GM18520 (cell line): Measurements from ENCODE around the gene GLIS1.

Experiments used
- ATAC-seq: cut with Tn5 transposase; IDR thresholded peaks from one replicate; pipeline ENCODE4 v1.9.1; 2021; ENCODE audit not compliant: unreplicated experiment

GLIS1 gene

DNA sequence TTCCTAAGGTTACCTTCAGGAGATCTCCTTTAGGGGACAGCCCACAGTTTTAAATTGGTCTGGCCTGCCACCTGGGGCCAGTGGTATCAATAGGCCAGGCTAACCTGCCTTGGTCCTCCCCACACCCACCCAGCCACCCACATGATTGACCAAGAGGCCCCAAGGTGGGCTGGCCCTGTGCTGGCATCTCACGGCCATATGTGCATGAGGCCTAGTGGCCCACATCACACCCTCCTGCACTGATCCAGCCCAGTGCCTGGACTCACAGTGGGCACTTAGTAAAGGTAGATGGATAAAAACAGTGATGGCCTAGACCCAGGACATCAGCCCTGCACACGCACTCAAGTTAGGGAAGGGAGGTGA is 197.7 kb downstream of the GLIS1 start:
- ATAC-seq: no peak

DNA sequence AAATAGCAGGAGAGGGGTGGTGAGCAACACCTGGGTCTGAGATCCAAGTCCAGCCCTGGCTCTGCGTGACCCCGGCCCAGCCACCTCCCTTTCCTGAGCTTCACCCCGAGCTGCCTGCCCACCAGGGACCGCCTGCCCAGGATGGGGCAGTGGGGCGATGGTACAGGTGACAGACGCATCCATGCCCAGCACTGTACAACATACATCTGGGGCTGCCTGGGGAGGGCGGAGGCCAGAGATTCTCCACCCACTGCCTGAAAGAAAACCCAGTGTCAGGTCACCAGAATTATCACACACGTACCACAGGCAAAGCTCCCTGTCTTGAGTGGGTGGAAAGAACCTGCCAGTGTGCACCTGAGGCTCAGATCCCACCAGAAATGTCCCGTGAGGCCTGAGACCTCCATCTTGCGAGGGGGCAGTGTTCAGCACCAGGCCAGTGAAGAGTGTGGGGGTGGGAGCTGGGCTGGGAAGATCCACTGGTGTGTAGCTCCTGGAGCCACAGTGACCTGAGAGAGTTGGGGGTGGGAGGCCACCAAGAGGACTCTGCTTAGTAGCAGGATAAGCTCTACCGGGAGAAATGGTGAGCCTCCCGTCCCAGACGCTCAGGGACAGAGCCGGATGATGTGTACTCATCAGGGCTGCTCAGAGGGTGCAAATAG is 198.2 kb downstream of the GLIS1 start:
- no peak for ATAC-seq

DNA sequence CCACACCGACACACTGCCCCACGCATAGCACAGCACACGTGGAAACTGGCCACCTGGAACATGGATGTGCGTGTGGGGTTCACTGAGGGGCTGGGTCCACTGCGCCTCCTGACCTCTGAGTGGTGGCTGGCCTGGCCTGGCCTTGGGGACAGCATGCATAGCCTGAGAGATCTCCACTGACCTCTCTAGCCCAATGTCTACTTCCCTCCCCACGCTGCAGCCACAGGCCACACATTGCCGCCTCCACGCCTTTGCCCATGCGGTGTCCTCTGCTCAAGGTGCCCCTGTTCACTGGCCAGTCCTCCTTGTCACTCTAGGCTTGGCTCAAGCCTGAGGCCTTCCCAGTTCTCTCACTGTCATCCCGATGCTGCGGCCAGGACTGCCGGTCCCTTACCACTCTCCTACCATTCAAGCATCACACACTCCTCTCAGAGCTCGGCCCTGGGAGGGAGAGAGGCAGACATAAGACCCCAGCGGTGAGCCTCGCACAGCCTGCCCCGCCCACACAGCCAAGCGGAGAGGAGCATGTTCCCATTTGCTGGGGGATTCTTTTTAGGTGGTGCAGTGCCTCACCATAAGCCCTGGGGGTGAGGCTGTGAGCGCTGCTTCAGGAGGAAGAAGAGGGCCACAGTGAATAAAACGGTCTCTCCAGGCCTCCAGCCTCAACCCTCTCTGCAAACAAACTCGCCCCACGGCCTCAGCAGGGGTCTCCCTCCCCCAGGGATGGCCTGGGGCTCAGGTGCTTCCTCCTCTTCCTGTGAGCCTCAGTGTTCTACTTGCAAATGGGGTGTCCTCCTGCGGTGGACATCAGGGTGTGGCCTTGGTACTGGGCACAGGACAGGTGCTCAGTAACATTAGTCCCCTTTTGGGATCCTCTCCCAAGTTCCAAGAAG is 199.0 kb downstream of the GLIS1 start:
- ATAC-seq: no peak

DNA sequence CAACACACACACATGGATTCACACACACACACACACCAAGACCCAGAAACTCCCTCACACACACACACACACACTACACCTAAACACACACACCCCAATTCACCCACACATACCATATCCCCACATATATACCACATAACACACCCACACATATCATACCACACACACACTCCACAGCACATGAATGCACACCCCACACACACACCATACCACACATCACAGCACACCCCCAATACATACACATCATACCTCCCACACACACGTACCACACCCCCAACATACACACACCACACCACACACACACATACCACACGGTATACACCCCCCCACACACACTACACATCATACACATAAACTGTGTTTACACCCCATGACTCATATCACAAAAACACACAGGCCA is 199.7 kb downstream of the GLIS1 start:
- ATAC-seq: no peak

DNA sequence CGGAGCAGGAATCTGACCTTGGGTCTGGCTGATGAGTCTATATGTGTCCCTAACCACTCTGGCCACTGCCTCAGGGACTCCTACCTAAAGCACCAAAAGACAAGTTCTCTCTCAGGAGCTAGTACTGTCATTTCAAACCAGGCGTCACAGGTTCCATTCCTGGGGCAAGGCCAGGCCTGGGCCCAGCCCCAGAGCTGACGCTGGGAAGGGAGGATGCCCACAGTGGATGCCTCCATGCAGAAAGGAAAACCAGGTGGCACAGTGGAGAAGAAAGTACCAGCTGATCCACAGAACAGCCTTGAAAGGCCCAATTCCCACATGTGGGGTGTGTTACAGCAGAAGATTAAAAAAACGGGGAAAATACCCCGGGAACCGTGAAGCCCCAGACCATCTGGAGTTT is 202.4 kb downstream of the GLIS1 start:
- ATAC-seq: no peak

DNA sequence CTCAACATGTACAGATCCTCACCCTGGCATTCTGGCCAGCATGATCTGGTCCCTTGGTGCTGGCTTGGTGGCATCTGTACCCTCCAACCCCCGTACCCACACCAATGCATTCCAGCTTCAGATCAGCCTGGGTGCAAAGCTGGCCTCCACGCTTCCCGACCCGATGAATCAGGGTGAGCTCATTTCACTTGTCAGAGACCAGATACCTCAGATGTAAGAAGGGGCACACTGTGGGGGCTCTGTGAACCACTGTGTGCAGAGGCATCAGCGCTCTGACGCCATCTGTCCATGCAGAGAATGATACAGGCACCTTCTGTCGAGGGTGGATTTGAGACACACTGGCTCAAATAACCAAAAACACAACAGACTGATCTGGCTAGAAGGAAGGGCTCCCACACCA is 203.1 kb downstream of the GLIS1 start:
- ATAC-seq: no peak

DNA sequence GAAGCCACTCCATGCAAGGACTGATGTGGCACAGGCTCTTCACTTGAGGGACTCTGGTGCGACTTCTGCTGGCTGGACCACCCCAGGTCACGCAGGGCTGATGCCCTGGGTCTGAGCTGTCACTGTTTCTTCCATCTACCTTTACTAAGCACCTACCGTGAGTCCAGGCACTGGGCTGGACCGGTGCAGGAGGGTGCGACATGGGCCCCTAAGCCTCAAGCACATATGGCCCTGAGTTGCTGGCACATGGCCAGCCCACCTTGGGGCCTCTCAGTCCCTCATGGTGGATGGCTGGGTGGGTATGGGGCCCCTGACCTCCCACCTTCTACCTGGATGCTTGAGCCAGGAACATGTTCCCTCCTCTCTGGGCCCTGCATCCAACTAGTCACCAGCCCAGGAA is 203.7 kb downstream of the GLIS1 start:
- ATAC-seq: no peak

DNA sequence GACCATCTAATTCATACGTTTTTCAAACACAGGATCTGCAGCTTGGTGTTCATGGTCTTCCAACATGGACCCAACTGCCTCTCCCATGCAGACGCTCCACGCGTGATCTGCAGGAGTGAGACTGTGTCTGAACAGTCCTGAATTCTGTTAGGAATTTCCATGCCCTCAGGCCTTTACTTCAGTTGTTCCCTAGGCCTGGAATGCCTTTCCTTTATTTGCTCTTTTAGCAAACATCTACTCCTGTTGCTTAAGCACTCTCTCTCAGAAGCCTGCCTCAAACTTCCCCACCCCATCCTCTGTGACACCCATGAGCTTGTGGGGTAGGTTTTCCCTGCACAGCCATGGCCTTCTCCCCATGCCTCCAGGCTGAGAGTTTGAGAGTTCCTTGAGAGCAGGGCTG is 206.1 kb downstream of the GLIS1 start:
- no peak for ATAC-seq

DNA sequence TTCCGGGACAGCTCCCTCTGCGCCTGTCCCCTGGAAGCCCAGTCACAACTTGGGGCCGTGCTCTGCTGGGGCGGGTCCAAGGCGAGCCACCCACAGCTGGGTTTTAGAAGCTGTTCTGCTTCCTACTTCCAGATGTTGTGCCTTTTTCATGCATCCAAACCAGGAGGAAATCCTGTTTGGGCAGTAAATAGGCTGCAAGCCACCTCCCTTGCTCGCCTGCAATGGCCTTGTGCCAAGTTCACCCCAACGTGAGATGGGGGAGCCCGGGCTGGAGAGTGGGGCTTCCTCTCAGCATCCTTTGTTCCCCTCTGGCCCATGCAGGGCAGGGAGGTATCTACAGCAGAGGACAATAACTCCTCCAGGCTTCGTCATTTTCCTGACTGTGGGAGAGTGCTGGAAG is 206.6 kb downstream of the GLIS1 start:
- no peak for ATAC-seq

DNA sequence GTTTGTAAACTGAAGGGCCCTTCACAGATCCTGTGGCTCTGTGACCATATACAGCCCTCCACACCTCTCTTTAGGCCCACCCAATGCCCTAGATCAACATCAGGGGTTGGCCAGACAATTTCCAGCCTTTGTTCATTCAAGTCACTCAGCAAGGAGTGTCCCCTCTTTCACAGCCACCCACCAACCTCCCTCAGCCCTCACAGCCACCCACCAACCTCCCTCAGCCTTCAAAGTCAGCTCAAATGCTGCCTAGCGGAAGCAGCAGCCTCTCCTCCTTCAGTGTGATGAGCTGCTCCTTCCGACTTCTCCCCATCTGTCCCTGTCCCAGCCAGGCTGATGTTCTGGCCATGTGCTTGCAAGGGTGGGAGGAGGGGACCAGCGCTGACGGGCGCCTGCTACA is 208.4 kb downstream of the GLIS1 start:
- ATAC-seq: no peak

DNA sequence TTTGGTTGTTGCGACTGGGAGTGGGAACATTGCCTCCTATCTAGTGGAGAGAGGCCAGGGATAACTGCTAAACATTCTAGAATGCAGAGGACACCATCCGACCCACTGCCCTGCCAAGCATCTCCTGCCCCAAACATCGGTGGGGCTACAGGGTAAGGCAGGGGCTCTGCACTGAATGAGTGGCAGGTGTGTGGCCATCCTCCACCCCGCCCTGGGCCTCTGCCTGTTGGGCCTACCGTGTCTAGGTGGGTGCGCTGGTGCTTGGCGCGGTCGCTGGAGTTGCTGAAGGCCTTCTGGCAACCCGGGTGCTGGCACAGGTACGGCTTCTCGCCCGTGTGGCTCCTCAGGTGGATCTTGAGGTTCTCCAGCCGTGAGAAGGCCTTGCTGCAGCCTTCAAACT is 209.4 kb downstream of the GLIS1 start:
- no peak for ATAC-seq

DNA sequence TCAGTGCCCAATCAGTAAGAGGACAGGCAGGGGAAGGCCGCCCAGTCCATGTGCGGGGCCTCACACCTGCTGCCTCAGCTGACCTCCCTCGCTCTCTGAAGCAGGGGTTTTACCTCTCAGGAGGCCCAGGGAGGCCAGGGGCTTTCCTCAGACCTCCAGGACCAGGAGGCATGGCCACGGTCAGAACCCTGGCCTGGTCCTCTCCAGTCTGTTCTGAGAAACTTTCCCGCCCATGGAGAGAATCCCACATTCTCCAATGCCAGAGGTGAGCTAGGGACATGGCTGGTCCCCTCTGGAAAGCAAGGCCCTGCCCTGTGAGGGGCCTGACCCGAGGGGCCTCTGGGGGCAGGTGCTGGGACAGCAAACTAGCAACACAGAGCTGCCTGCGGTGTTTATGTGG is 211.6 kb downstream of the GLIS1 start:
- ATAC-seq: no peak

DNA sequence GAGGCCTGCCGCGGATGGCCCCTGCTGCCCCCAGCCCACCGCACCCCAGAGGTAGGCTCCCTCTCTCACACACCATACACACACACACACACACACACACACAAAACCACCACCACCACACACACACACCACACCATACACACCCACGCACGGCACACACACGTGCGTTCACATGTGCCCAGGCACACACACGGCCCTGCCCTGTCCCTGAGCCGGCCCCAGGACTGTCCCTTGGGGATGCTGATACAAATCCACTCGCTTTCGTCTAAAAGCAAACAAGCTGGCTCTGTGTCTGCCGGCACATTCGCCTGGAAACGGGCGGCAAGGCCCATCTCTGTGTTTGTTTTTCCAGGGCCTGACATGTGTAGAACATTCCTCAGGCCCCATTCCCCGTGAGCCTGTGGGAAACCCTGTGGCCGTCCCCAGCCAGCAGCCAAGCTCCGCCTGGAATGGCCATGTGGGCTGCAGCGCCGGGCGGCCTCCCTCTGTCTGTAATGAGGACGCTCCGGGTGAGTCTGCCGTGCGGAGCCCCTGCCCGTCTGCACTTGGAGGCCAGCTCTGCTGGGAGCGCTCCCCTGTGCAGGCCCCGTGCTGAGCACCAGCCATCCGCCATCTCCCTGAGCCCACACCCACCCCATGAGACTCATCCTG is 212.4 kb downstream of the GLIS1 start:
- ATAC-seq: no peak

DNA sequence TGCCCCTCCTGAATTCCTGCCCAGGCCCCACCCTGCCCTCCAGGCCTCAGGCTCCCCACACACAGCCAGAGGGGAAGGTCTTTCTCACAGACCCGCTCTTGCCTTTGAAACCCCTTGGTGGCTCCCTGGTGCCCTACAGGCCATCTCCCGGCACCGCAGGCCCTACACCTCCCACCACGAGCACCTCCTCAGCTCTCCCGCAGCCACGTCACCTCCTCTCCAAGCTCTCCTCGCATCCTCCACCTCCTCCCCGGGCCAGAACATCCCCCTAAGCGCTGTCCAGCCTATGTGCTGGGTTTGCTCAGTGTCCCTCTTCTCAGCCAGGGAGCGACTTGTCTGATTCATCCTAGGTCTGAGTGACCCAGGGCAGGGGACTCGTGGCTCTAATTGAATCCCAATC is 213.4 kb downstream of the GLIS1 start:
- no peak for ATAC-seq

DNA sequence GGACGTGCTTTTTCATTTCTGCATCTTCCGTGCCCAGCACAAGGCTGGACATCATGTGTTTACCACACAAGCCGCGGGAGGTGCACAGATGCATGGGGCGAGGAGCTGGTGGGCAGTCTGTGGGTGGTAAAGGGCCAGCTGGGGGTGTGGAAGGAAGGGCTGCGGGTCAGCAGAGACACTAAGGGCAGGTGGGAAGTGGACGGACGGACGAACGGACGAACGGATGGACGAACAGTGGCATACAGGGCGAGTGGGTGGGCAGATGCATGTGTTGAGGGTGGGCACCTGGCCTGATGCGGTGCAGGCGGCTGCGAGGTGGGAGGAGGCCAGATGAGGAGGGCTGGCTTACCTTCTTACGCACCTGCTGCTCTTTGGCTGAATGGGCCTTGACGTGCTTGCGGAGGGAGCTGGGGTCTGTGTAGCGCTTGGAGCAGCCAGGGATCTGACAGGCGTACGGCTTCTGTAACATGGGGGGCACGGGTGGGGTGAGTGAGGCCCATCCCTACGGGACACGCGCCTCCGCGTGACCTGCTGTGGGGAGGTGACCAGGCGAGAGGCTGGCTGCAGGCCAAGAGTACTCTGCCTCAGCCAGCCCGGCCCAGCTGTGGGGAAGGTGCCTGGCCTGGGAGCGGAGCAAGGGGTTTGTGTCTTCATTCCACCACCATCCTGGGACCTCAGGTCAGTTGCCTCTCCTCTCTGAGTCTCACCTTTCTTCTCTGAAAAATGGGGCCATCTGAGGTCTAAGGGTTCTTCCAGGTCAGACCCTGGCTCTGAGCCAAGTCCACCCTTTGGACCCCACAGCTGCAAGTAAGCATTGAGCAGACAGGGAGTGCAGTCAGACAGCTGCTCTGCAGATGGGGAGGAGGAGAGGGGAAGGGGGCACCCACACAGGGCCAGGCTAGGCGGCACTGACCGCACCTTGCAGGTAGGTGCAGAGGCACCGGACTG is 214.3 kb downstream of the GLIS1 start:
- ATAC-seq: no peak

DNA sequence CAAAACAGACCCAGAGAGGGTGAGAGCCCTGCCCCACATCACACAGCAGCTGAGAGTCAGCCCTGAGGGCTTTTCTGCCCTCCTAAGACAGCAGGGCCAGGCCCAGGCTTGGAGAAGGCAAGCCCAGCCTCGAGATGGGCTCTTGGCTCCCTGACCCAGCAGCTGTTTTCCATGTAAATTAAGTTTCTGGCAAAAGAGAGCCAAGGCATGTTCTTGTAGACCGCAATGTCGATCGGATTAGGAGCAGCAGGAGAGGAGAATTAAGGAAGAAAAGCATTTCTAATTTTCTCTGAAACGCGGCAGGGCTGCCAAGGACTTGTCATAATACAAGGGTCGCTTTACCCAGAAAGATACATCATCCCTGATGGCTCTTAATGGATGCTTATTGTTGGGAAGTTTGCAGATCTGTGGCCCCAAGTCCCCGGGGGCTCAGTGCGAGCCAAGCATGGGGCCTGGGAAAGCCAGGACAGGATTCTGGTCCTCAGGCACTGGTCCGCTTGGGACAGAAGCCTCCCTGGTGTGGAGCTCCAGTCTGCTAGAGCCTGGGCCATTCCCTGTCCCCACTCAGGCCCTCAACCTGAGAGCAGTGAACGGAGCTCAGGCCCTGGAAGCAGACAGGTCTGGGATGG is 216.9 kb downstream of the GLIS1 start:
- ATAC-seq: no peak

DNA sequence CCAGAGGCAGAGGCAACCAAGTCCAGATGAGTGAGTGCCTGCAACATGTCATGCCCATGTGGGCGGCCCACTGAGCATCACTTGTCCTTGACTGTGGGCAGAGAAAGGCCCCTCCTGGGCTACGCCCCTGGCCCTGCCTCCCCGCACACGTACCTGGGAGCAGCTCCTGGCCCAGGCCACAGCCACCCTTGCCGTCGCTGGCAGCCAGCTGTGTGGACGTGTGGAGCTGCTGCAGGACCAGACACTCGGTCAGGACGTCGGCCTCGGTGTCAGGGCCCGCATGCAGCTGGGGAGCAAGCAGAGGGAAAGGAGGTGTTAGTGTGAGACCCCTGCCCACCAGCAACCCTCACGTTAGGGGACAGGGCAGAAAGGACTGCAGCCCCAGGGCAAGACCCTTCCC is 218.5 kb downstream of the GLIS1 start:
- no peak for ATAC-seq

DNA sequence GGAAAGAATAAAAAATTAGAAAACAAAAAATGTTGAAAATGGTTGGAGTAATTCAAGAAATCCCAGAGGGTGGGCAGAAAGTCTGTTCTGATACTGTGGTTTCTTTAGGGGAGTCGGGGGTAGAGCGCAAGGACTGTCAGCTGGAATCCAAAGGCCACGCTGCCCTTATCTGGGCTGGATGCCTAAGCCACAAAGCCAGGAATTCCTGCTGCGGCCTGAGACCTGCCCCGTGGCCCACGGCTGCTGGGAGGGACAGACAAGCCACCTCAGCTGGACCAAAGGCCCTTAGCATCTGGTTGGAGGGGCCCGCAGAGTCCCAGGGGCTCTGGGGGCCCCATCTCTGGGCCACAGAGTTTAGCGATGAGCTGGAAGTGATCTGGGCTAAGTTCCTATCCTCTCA is 219.5 kb downstream of the GLIS1 start:
- ATAC-seq: no peak

DNA sequence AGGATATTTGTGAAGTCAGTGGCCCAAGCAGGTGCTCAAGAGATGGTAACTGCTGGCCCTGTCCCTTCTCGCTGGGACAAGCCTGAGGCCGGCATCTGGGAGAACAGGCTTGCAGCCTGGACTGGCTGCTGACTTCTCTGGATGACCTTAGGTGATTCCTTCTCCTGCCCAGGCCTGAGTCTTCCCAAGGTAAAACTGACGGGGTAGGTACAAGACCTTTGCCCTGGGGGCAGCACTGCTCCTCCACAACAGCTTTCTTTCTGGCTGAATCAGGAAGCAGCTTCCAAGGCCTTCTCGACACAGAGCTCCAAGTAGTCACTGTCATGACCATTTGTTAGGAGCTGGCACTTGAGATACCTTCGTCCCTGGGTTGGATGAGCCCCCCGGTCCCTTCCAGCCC is 220.2 kb downstream of the GLIS1 start:
- no peak for ATAC-seq

DNA sequence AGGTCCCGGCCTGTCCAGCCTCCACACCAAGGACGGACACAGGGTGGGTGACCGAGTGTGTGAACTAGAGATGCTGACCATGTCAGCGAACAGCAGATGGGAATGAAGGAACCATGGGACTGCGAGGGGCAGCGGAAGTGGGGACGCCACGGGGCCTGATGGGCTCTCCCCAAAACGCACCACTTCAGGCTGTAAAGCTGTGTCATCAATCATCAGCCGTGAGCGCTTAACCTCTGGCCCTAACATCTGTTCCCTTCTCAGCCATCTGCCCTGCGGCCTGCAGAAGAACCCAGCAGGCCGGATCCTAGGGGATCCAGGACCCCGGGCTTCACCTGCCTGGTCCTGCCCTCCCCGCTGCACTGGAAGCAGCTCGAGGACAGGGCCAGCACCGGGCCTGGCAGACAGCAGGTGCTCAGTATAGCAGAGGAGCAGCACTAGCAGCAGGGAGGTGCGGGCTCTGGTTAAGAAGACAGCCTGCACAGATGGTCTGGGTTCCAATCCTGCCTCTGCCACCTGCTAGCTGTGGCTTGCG is 221.1 kb downstream of the GLIS1 start:
- ATAC-seq: no peak
